HepG2 (cell line): ENCODE results near the gene THPO. TPM values are rescaled to one million over a fixed set of nuclear protein-coding genes. Genes with fewer than 3 reads are reported as not detected.

Experiments
- ATAC-seq: fragments of 200-7000 bp; cut with Tn5 transposase; 3 replicates; pipeline ENCODE4 v1.9.1; 2020; ENCODE audit warnings: mild to moderate bottlenecking, moderate library complexity
- BruUV-seq: library from RNA; stranded (reverse); fragments of 400-500 nt; replicated peaks from 2 replicates; lab custom pipeline; 2021; lab: Mats Ljungman, UMichigan
- CTCF ChIA-PET: fragments of 300-600 bp; formaldehyde crosslinking; extraction: SDS; loops from one replicate; lab custom pipeline; 2021; ENCODE audit warnings: low total read pairs, inconsistent platforms, low intra/inter-chr PET ratio; lab: Yijun Ruan, JAX
- POLR2A ChIA-PET: fragments of 350-600 bp; sonication (Branson Sonifier 250); formaldehyde crosslinking; loops from one replicate; lab custom pipeline; 2020; ENCODE audit warnings: antibody characterized with exemption, inconsistent platforms; lab: Yijun Ruan, JAX
- DNase-seq: peaks from one replicate; pipeline ENCODE4 v3.0.0-alpha.2; 2015; ENCODE audit warnings: low spot score
- FAIRE-seq: peaks from 3 replicates; lab custom pipeline; 2011; peaks lifted over from hg19 to GRCh38; lab: Jason Lieb, UNC
- H2AFZ ChIP-seq: one replicate; pipeline ENCODE4 v1.6.1; 2011; ENCODE audit warnings: low read length, inconsistent platforms
- H3K27ac ChIP-seq: fragments of 300-600 bp; 3 replicates; pipeline ENCODE4 v1.8.0; 2011; ENCODE audit warnings: mixed run types, mild to moderate bottlenecking, mixed read lengths, low read length, inconsistent platforms; ENCODE audit not compliant: insufficient read depth; ENCODE audit errors: extremely low read length
- H3K27me3 ChIP-seq, 2 experiments: fragments of 200-600 bp in 1 of 2; 2 replicates in 1 of 2; 3 replicates in 1 of 2; pipeline versions ENCODE4 v1.6.0 to v1.8.0; 2011; ENCODE audit warnings: low read length in 2 of 2, mild to moderate bottlenecking in 2 of 2, moderate library complexity in 2 of 2, inconsistent platforms in 1 of 2; ENCODE audit not compliant: insufficient read depth in 2 of 2, control insufficient read depth in 1 of 2
- H3K36me3 ChIP-seq, 2 experiments: fragments of 200-600 bp in 1 of 2; replicated peaks in 1 of 2; 2 replicates in 1 of 2; 3 replicates in 1 of 2; pipeline versions ENCODE4 v1.5.1 to v1.8.0; 2011; ENCODE audit warnings: low read length in 2 of 2, inconsistent platforms in 1 of 2; ENCODE audit not compliant: insufficient read depth in 2 of 2, control insufficient read depth in 1 of 2
- H3K4me1 ChIP-seq: 2 replicates; pipeline ENCODE4 v1.5.1; 2012; ENCODE audit warnings: low read length, inconsistent platforms; ENCODE audit not compliant: insufficient read depth
- H3K4me2 ChIP-seq: 2 replicates; pipeline ENCODE4 v1.6.0; 2011; ENCODE audit warnings: low read depth, low read length, inconsistent platforms
- H3K4me3 ChIP-seq, 3 experiments: fragments of 200-600 bp in 1 of 3; sonication (generic), shearing (Covaris generic) in 1 of 3; replicated peaks in 1 of 3; 2 replicates each; pipeline ENCODE4 v1.5.1; 2011 to 2016; ENCODE audit warnings: low read length in 3 of 3, inconsistent platforms in 2 of 3, low read depth in 2 of 3, mild to moderate bottlenecking in 2 of 3, control low read depth in 1 of 3, mixed read lengths in 1 of 3; ENCODE audit not compliant: insufficient read depth in 1 of 3
- H3K79me2 ChIP-seq: one replicate; pipeline ENCODE4 v1.6.1; 2011; ENCODE audit warnings: low read length, inconsistent platforms; ENCODE audit not compliant: insufficient read depth
- H3K9ac ChIP-seq: 2 replicates; pipeline ENCODE4 v1.6.0; 2011; ENCODE audit warnings: mild to moderate bottlenecking, low read depth, low read length, inconsistent platforms; ENCODE audit not compliant: insufficient read depth
- H3K9me3 ChIP-seq: 2 replicates; pipeline ENCODE4 v1.5.1; 2012; ENCODE audit warnings: mild to moderate bottlenecking, low read length
- H4K20me1 ChIP-seq: 2 replicates; pipeline ENCODE4 v1.6.0; 2011; ENCODE audit warnings: inconsistent platforms, mild to moderate bottlenecking, low read length, moderate library complexity; ENCODE audit not compliant: insufficient read depth
- AGO1 ChIP-seq: fragments of 200-400 bp; formaldehyde crosslinking; IDR thresholded peaks from 2 replicates; pipeline ENCODE4 v1.6.1; 2017; ENCODE audit warnings: mild to moderate bottlenecking, low read depth, low read length, moderate library complexity; ENCODE audit not compliant: poor library complexity, severe bottlenecking
- EED ChIP-seq: sonication (generic); formaldehyde crosslinking; IDR thresholded peaks from 2 replicates; pipeline ENCODE4 v1.5.0; 2020; ENCODE audit warnings: mild to moderate bottlenecking, missing genetic modification reagents
- FOXO1 ChIP-seq: sonication (generic); formaldehyde crosslinking; IDR thresholded peaks from 2 replicates; pipeline ENCODE4 v1.4.0; 2020; ENCODE audit warnings: missing genetic modification reagents
- PRDM10 ChIP-seq: sonication (generic); formaldehyde crosslinking; IDR thresholded peaks from 2 replicates; pipeline ENCODE4 v1.4.0; 2020; ENCODE audit warnings: low read depth, missing genetic modification reagents
- RXRB ChIP-seq: IDR thresholded peaks from 2 replicates; pipeline ENCODE4 v1.6.1; 2016; ENCODE audit warnings: borderline replicate concordance, missing genetic modification reagents, missing compliant biosample characterization
- SP1 ChIP-seq, 2 experiments: fragments of 450-650 bp in 1 of 2; sonication (generic) in 1 of 2; formaldehyde crosslinking in 1 of 2; IDR thresholded peaks; 2 replicates each; pipeline versions ENCODE4 v1.4.0 to v1.6.1; 2016 to 2020; ENCODE audit warnings: missing genetic modification reagents in 1 of 2
- TCF7 ChIP-seq: sonication (generic); IDR thresholded peaks from 2 replicates; pipeline ENCODE4 v1.6.1; 2016; ENCODE audit warnings: antibody characterized with exemption, low read depth
- ZBTB43 ChIP-seq: sonication (generic); formaldehyde crosslinking; conservative IDR thresholded peaks from 2 replicates; pipeline ENCODE4 v1.4.0; 2020; ENCODE audit warnings: missing genetic modification reagents
- ZBTB7B ChIP-seq: sonication (generic); formaldehyde crosslinking; IDR thresholded peaks from 2 replicates; pipeline ENCODE4 v1.4.0; 2020; ENCODE audit warnings: missing genetic modification reagents
- ZNF101 ChIP-seq: sonication (generic); formaldehyde crosslinking; IDR thresholded peaks from 2 replicates; pipeline ENCODE4 v1.4.0; 2020; ENCODE audit warnings: mild to moderate bottlenecking, low read depth, missing genetic modification reagents, borderline replicate concordance
- ZNF235 ChIP-seq: sonication (generic); formaldehyde crosslinking; IDR thresholded peaks from 2 replicates; pipeline ENCODE4 v1.8.1; 2023; ENCODE audit warnings: mild to moderate bottlenecking, missing genetic modification reagents, borderline replicate concordance
- ZNF280B ChIP-seq: sonication (generic); formaldehyde crosslinking; IDR thresholded peaks from 2 replicates; pipeline ENCODE4 v1.5.0; 2020; ENCODE audit warnings: missing genetic modification reagents, mild to moderate bottlenecking, borderline replicate concordance
- ZNF317 ChIP-seq: sonication (generic); formaldehyde crosslinking; IDR thresholded peaks from 2 replicates; pipeline ENCODE4 v1.5.0; 2020; ENCODE audit warnings: mild to moderate bottlenecking, missing genetic modification reagents
- ZNF770 ChIP-seq: sonication (generic); formaldehyde crosslinking; IDR thresholded peaks from 2 replicates; pipeline ENCODE4 v1.5.0; 2020; ENCODE audit warnings: mild to moderate bottlenecking, missing genetic modification reagents
- ZNF782 ChIP-seq: sonication (generic); formaldehyde crosslinking; IDR thresholded peaks from 2 replicates; pipeline ENCODE4 v1.4.0; 2020; ENCODE audit warnings: missing genetic modification reagents, mild to moderate bottlenecking, borderline replicate concordance
- ZNF841 ChIP-seq: sonication (generic); formaldehyde crosslinking; IDR thresholded peaks from 2 replicates; pipeline ENCODE4 v1.8.1; 2023; ENCODE audit warnings: missing genetic modification reagents, borderline replicate concordance
- WGBS: methylation state at CpG from one replicate; pipeline ENCODE4 v1.1.6; 2017; ENCODE audit warnings: low lambda C conversion rate; 5-methylcytosine and 5-hydroxymethylcytosine counted together
- in situ Hi-C: cut with HindIII; loops from 2 replicates; pipeline ENCODE4 v1.10.0; 2017; ENCODE audit warnings: low pct_unique_long_range_greater_than_20kb; ENCODE audit not compliant: extremely low pct_ligation_motif_present
- intact Hi-C: fragments of 100-400 bp; cut with micrococcal nuclease; formaldehyde crosslinking; loops from one replicate; pipeline ENCODE4 v1.10.0; 2022; ENCODE audit not compliant: unreplicated experiment
- polyA plus RNA-seq, 8 experiments: library from polyadenylated mRNA; depleted of rRNA in 3 of 8; stranded (reverse) in 7 of 8; unstranded in 1 of 8; fragments of >200 nt; fragmentation: Illumina TruSeq in 4 of 8; extraction: Trizol in 4 of 8; gene quantifications; 2 replicates each; pipeline versions ENCODE4 v1.2.1 to v1.2.3, GENCODE V29; 2011 to 2016; ENCODE audit warnings: low read depth in 4 of 8, missing spikeins in 1 of 8, mixed read lengths in 1 of 8; ENCODE audit not compliant: insufficient read depth in 1 of 8
- total RNA-seq, 5 experiments: library from RNA; depleted of rRNA; stranded (reverse); fragments of >200 nt; fragmentation: Illumina TruSeq; extraction: Trizol; gene quantifications; 2 replicates each; pipeline ENCODE4 v1.2.3, GENCODE V29; 2016; ENCODE audit warnings: low read depth in 1 of 5

The THPO gene
- total and polyA plus RNA-seq, 2 of the 13 experiments (the other 11 are each of a cell fraction or from before 2014, with no cell fraction given) = 2.8 to 4.8 TPM

- CTCF ChIA-PET = no interaction called here
- H3K4me3 ChIP-seq = no peak overlapping the region
- no peaks in the 10 kb centered on the region; a peak in 1 of 5 replicates for H3K27me3 ChIP-seq
- FAIRE-seq (no peak), DNase-seq (no peak), ATAC-seq (no peak)
- POLR2A ChIA-PET = interaction anchor here (1.4 to 1.9 kb wide), 2 partner anchors 8 to 24 kb away, joined by 6 to 10 read pairs; partner anchors contain the start of genes CLCN2 and POLR2H
- no peak overlapping the region for H3K27ac ChIP-seq
- no peak overlapping the region for H3K9ac ChIP-seq
- BruUV-seq = no TSS peak
- no peaks in the 10 kb centered on the region for H3K9me3 ChIP-seq
- WGBS = 86% methylated on average over 7 of the region's 7 CpGs
- H3K4me2 ChIP-seq = no peak overlapping the region
- in situ Hi-C loops (no loop called here), intact Hi-C loops (no loop called here)
- peaks cover 17 to 32% of the 10 kb centered on the region in 2 experiments for H3K36me3 ChIP-seq
- H3K79me2 ChIP-seq = peaks cover 14% of the 10 kb centered on the region
- H4K20me1 ChIP-seq = peaks cover 19% of the 10 kb centered on the region; the same call in 1 of the 2 replicates
- no peak overlapping the region for H2AFZ ChIP-seq
- peaks cover 18% of the 10 kb centered on the region for H3K4me1 ChIP-seq
- no peak for TF ChIP-seq PRDM10 (CRISPR knock-in tag)
- TF ChIP-seq ZNF317 (CRISPR knock-in tag) = no peak
- no peak for TF ChIP-seq ZNF841 (CRISPR knock-in tag)
- TF ChIP-seq ZNF280B = no peak
- TF ChIP-seq ZNF782 (CRISPR knock-in tag) = no peak
- no peak for TF ChIP-seq ZNF770 (CRISPR knock-in tag)
- TF ChIP-seq ZNF101 (CRISPR knock-in tag) = no peak
- TF ChIP-seq ZNF235 (CRISPR knock-in tag) = no peak
- TF ChIP-seq FOXO1 (CRISPR knock-in tag) = no peak
- TF ChIP-seq ZBTB7B (CRISPR knock-in tag) = no peak
- TF ChIP-seq RXRB = no peak
- no peak for TF ChIP-seq EED (CRISPR knock-in tag)
- TF ChIP-seq ZBTB43 (CRISPR knock-in tag) = no peak
- no peak for TF ChIP-seq TCF7
- TF ChIP-seq SP1 (IDR thresholded peaks at IDR 0.05) = no peak
- TF ChIP-seq SP1 (CRISPR knock-in tag; IDR thresholded peaks at IDR 0.05) = no peak
- TF ChIP-seq AGO1 = no peak
Observed at GRCh38 chr3:184337981-184338380, 40.0 kb downstream of the THPO start.
